GM20000 (cell line): ENCODE results near the gene SLC35G2.
"Not testable (repeated sequence)": the region's sequence is repeated elsewhere in the genome, so short reads cannot be mapped to it uniquely, and the experiment has no call there.

ENCODE experiments used
- DNase-seq: peaks from one replicate; pipeline ENCODE4 v3.0.0; 2012; ENCODE audit warnings: low spot score
- TF ChIP-seq, protein P1 (sequence below): IDR thresholded peaks from 2 replicates; pipeline ENCODE4 v1.5.1; 2012; ENCODE audit warnings: mild to moderate bottlenecking, control low read depth; ENCODE audit errors: extremely low read depth, missing control alignments

Gene SLC35G2

DNA sequence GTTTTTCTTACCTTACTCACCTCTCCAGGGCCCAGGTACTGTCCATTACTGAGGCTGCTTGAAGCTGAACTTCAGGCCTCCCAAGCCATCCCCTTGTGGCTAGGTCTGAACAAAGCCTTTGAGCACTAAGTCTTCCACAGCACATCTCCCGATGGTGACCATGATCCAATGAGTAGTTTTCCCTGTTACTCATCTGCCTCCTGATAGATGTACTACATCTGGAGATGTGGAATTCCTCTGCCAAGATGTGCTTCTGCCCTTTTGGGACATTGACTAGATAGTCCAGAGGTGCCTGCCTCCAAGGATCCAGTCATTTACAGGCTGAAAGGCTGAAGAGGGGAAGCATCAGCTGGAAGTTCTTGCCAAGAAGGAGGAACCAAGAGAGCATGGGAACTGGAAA lies 28.9 kb upstream of the SLC35G2 start:
- TF ChIP-seq, protein P1, sequence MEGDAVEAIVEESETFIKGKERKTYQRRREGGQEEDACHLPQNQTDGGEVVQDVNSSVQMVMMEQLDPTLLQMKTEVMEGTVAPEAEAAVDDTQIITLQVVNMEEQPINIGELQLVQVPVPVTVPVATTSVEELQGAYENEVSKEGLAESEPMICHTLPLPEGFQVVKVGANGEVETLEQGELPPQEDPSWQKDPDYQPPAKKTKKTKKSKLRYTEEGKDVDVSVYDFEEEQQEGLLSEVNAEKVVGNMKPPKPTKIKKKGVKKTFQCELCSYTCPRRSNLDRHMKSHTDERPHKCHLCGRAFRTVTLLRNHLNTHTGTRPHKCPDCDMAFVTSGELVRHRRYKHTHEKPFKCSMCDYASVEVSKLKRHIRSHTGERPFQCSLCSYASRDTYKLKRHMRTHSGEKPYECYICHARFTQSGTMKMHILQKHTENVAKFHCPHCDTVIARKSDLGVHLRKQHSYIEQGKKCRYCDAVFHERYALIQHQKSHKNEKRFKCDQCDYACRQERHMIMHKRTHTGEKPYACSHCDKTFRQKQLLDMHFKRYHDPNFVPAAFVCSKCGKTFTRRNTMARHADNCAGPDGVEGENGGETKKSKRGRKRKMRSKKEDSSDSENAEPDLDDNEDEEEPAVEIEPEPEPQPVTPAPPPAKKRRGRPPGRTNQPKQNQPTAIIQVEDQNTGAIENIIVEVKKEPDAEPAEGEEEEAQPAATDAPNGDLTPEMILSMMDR = no peak
- no peak for DNase-seq

- no peak for DNase-seq
- TF ChIP-seq, protein P1 = no peak
These were observed 28.1 kb upstream of the SLC35G2 start for GRCh38 chr3:136790786-136791185.

DNA sequence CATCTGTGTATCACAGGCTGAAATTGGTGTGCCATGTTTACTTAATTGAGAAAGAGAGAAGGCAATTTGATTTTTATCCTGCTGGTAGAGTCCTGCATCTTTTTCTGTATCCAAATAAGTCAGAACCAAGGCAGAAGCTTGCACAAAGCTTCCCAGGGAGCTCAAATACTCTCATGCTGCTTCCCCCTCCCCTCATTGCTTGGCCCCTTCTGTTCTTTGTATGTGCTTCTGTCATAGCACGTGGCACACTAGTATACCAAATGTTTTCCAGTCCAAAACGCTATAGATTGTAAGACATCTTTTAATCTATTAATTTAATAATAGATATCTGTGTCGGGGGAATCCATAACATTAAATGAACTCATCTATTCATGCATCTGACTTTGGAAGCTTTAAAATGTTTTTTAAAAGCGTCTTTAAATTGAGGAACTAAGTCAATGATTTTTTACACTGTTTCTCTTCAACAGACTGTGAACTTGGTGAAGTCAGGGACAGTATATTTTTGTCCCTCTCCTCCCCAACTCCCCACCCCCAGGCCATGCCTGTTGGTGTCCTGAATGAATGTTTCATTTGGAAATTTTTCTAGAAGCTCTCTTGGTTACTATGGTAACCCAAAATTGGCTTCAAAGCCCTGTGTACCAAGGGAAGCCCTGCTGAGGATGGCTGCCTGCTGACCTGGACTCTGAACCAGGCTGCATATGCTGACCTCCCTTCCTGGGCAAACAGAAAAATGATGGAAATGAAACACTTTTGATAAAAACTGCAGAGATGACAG lies 26.2 kb upstream of the SLC35G2 start:
- TF ChIP-seq, protein P1 = no peak
- DNase-seq = no peak

DNA sequence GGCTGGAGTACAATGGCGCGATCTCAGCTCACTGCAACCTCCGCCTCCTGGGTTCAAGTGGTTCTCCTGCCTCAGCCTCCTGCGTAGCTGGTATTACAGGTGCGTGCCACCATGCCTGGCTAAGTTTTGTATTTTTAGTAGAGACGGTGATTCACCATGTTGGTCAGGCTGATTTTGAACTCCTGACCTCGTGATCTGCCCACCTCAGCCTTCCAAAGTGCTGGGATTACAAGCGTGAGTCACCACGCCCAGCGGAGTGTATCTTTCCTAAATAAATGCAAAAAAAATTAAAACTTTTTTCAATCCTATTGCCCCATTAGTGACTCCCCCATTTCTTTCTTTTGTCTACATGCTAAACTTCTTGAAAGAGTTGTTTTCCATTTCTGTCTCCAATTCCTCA lies 17.8 kb upstream of the SLC35G2 start:
- DNase-seq = not testable (repeated sequence)

DNA sequence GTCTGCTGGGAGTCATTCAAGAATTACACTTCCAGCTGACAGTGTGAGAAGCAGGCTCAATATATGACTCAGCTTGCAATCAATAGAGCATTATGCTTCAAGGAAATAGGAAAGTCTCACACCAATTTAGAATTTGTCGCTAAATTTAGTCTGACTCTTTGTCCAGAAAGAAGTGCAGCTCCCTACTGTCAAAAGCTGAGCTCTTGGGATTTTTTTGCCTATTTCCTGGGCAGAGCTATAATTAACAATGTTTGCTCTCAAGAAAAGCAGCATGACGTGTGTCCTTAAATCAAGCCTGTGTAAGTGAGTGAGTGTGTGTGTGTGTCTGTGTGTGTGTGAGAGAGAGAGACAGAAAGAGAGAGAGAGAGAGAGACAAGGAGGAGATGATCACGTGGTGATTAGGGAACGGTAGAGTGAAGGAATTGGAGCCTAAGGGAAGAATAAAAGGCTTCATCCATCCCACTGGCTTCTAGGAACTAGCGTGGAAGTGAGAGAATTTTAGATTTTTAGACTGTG lies 16.4 kb upstream of the SLC35G2 start:
- no peak for DNase-seq
- TF ChIP-seq, protein P1 = no peak

- TF ChIP-seq, protein P1 = no peak
- no peak for DNase-seq
These were observed 14.8 kb upstream of the SLC35G2 start for GRCh38 chr3:136804141-136804540.

- DNase-seq = no peak
- TF ChIP-seq, protein P1 = no peak
These were observed 14.1 kb upstream of the SLC35G2 start for GRCh38 chr3:136804813-136805212.

DNA sequence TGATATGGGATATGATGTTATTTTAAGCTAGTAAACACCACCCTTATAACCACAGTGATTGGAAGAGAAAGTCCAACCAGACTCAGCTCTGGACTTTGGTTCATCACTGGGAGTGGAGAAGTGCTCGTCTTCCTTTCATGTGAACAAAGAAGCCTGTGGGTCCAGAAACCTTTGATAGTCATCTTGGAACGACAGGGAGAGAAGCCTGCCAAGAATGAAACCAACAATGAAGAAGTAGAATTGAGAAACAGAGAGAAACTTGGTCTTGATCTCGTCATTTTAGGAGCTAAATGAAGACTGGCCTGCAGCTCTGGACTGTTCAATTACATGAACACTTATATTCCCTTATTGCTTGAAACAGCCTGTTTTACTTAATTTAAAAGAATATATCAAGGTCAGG lies 13.1 kb upstream of the SLC35G2 start:
- no peak for DNase-seq

More for the DNA sequence above, 13.1 kb upstream of the SLC35G2 start:
- TF ChIP-seq, protein P1 = no peak
